NCI-H345 treated with DMSO at 0.1 percent for 48 hours (cell line): Measurements from ENCODE around the gene PRDM12.

ENCODE experiments used
- DNase-seq: peaks from one replicate; lab custom pipeline; 2025; ENCODE audit not compliant: unreplicated experiment; lab: John Stamatoyannopoulos, UW

The PRDM12 gene

GRCh38 chr9:130718562-130718961, 54.2 kb downstream of the PRDM12 start:
- DNase-seq, result no peak

DNA sequence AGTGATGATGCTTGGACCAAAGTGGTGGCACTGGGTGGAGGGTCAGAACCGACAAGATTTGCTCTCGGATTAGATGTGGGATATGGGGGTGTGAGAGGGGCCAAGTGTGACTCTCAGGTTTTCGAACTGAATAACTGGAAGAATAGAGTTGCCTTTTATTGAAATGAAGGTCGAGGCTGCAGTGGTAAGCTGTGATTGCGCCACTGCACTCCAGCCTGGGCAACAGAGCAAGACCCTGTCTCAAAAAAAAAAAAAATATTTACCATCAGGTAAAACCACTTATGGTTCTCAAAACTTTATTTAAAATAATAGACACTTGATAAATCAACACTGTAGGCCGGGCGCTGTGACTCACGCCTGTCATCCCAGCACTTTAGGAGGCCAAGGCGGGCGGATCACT, 56.4 kb downstream of the PRDM12 start:
- DNase-seq, result no peak

DNA sequence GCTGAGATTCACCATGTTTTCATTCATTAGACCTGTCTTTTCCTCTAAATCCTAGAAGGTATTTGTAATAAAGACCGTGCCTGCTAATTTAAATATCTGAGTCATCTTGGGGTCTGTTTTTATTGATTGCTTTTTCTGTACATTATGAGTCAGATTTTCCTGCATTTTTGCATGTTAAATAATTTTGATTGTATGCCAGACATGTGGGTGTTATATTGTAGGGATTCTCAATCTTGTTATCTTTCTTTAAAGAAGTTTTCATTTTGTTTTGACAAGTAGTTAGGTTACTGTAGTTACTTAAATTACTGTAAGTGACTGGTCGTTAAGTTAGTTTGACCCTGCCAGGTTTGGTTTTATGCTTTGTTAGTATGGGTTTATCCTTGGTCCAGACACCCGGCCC, 64.3 kb downstream of the PRDM12 start:
- DNase-seq, result no peak

DNA sequence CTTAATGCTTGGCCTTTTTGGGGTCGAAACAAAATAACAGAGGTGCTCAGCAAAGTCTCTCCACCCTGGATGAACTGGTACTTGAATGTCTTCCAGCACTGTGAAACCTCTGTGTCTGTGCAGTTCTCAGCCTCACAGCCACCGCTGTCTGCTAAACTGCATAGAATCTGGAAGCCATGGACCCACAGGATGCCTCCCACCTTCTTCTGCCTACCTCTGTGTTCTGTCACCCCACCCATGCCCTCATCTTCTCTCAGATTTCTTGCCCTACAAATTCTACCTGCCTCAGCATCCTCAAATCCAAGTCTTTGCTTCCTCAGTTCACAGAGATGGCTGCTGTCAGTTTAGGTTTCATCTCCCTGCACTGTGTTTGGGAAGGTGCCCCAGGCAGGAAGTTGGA, 64.8 kb downstream of the PRDM12 start:
- no peak for DNase-seq

GRCh38 chr9:130731355-130731754, 67.0 kb downstream of the PRDM12 start:
- peak; percentile 52 for DNase-seq

DNA sequence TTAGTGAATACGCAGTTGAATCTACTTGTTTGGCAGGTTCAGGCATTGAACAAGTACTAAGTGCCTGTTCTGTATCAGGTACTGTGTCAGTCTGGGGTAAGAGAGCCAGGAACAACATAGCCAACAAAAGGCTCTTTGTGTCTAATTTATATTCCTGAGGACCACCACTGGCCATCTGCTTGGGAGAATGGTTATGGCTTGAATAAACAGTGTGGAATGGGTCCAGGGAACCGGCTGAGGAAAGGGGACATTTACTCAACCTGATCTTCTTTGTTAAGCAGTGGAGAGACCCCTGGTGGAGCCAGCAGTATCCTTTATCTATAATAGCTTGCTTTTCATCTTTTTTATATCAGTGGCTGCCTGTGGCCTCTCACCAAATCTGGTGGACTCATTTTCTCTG, 67.7 kb downstream of the PRDM12 start:
- peak; percentile 42 for DNase-seq
